HUDEP-2 (cell line): ENCODE results near the gene RGS2.

Experiments used
- DNase-seq, 76 experiments: peaks; one replicate each; lab custom pipeline; 2025; ENCODE audit not compliant: unreplicated experiment in 76 of 76; lab: John Stamatoyannopoulos, UW

The RGS2 gene

GRCh38 chr1:192808518-192809306 lies at the start of gene RGS2:
RGS2 (plus strand) TSS chr1:192809039; CDS start chr1:192809072, 33 bp downstream.
- DNase-seq: peak in 73 of 76 experiments; percentile 11 to 86 (median 71)

- DNase-seq: no peak
Measured at GRCh38 chr1:192759104-192759503, 49.7 kb upstream of the RGS2 start.

GRCh38 chr1:192762265-192762664 lies 46.6 kb upstream of the RGS2 start:
- DNase-seq: no peak

- no peak for DNase-seq
Measured at GRCh38 chr1:192763243-192763642, 45.6 kb upstream of the RGS2 start.

- DNase-seq: no peak
Measured at GRCh38 chr1:192763756-192764155, 45.1 kb upstream of the RGS2 start.

GRCh38 chr1:192764675-192765074 lies 44.2 kb upstream of the RGS2 start:
- no peak for DNase-seq

- no peak for DNase-seq
Measured at GRCh38 chr1:192766009-192766625, 42.7 kb upstream of the RGS2 start.

GRCh38 chr1:192766876-192767275 lies 42.0 kb upstream of the RGS2 start:
- DNase-seq: no peak

GRCh38 chr1:192767798-192768197 lies 41.0 kb upstream of the RGS2 start:
- no peak for DNase-seq

- no peak for DNase-seq
Measured at GRCh38 chr1:192768463-192768862, 40.4 kb upstream of the RGS2 start.

- DNase-seq: no peak
Measured at GRCh38 chr1:192771341-192771740, 37.5 kb upstream of the RGS2 start.

- DNase-seq: no peak
Measured at GRCh38 chr1:192775631-192776030, 33.2 kb upstream of the RGS2 start.

- no peak for DNase-seq
Measured at GRCh38 chr1:192776206-192776605, 32.6 kb upstream of the RGS2 start.

- DNase-seq: no peak
Measured at GRCh38 chr1:192776998-192777397, 31.8 kb upstream of the RGS2 start.

GRCh38 chr1:192783791-192784190 lies 25.0 kb upstream of the RGS2 start:
- DNase-seq: no peak

GRCh38 chr1:192784397-192784796 lies 24.4 kb upstream of the RGS2 start:
- no peak for DNase-seq

- no peak for DNase-seq
Measured at GRCh38 chr1:192786576-192786975, 22.3 kb upstream of the RGS2 start.

- DNase-seq: no peak
Measured at GRCh38 chr1:192787914-192788585, 20.8 kb upstream of the RGS2 start.

GRCh38 chr1:192789871-192790270 lies 19.0 kb upstream of the RGS2 start:
- no peak for DNase-seq

GRCh38 chr1:192792628-192793027 lies 16.2 kb upstream of the RGS2 start:
- no peak for DNase-seq

GRCh38 chr1:192793983-192794767 lies 14.7 kb upstream of the RGS2 start:
- DNase-seq: no peak
